Stimulated activated CD8-positive, alpha-beta memory T cell treated with anti-CD3 and anti-CD28 coated beads, Interleukin-12 subunit alpha, Interleukin-12 subunit beta, amount 100 ng/mL, for 1 hour (primary cell): ENCODE results near the gene NEU2.
"Not testable (repeated sequence)": the region's sequence is repeated elsewhere in the genome, so short reads cannot be mapped to it uniquely, and the experiment has no call there.

Source experiments
- DNase-seq: peaks from one replicate; pipeline ENCODE4 v3.0.0-alpha.2; 2020; ENCODE audit warnings: low read depth

NEU2 gene

DNA sequence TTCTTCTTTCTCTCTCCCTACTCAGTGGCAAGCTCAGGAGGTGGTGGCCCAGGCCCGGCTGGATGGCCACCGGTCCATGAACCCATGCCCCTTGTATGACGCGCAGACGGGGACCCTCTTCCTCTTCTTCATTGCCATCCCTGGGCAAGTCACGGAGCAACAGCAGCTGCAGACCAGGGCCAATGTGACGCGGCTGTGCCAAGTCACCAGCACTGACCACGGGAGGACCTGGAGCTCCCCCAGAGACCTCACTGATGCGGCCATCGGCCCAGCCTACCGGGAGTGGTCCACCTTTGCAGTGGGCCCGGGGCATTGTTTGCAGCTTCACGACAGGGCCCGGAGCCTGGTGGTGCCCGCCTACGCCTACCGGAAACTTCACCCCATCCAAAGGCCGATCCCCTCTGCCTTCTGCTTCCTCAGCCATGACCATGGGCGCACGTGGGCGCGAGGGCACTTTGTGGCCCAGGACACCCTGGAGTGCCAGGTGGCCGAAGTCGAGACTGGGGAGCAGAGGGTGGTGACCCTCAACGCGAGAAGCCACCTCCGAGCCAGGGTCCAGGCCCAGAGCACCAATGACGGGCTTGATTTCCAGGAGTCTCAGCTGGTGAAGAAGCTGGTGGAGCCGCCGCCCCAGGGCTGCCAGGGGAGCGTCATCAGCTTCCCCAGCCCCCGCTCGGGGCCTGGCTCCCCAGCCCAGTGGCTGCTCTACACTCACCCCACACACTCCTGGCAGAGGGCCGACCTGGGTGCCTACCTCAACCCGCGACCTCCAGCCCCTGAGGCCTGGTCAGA, 1.8 kb downstream of the NEU2 start:
- no peak for DNase-seq

GRCh38 chr2:233035426-233036161, 3.1 kb downstream of the NEU2 start:
- DNase-seq: no peak

DNA sequence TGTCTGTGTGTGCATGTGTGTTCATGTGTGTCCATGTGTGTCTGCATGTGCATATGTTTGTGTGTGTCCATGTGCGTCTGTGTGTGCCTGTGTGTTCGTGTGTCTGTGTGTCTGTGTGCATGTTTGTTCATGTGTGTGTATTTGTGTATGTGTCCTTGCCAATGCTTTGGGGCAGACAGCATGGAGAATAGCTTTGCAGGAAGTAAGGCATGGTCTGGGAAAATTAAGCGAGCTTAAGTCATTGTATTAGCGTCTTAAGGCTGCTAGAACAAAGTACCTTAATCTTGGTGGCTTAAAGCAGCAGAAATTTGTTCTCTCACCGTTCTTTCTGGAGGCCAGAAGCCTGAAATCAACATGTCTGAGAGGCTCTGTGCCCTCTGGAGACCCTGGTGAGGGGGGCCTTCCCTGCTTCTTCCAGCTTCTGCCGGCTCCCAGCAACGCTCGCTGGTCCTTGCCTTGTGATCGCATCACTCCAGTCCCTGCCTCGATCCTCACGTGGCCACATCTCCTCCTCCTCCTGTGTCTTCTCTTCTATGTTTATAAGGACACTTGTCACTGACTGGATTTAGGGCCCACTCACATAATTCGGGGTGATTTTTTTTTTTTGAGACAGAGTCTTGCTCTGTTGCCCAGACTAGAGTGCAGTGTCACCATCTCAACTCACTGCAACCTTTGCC, 3.8 kb downstream of the NEU2 start:
- no peak for DNase-seq

- no peak for DNase-seq
Observed at GRCh38 chr2:233037078-233037477, 4.6 kb downstream of the NEU2 start.

DNA sequence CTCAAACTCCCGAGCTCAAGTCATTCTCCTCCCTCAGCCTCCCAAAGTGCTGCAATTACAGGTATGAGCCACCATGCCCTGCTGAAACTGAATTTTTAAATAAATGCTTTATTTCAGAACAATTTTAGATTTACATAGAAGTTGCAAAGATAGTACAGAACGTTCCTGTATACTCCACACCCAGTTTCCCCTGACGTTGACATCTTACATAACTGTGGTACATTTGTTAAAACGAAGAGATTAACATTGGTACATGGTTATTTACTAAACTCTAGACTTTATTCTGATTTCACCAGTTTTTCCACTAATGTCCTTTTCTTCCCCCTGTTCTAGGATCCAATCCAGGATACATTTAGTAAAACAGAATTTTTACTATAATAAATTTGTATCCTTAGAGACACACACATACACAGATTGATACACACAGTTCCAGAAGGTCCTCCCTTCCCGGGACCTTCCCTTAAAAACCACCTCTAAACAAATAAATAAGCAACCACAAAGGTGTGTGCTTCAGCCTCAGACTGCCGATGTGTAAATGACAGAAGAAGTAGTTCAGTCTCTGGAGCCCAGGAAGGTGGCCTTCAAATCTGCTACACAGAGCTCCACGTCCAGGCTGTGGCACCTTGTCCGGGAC, 6.9 kb downstream of the NEU2 start:
- no peak for DNase-seq

GRCh38 chr2:233039846-233040530, 7.5 kb downstream of the NEU2 start:
- no peak for DNase-seq

- DNase-seq: no peak
Observed at GRCh38 chr2:233040571-233040970, 8.1 kb downstream of the NEU2 start.

GRCh38 chr2:233041722-233042323, 9.4 kb downstream of the NEU2 start:
- DNase-seq: no peak

DNA sequence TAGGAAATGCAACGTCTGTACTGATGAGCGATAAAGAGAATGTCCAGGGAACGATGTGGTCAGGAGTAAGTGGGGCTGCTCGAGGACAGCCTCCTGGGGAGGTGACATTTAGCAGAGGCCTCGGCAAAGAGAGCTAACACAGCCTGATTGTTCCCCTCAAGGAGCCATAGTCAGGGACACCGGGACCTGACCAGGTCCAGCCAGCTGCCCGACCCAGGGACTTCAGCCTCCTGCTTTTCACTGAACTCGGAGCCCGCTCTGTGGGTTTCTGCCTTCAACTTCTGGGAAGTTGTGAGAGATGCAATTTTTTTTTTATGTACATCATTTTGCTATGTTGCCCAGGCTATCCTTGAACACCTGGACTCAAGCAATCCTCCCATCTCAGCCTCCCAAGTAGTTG, 10.1 kb downstream of the NEU2 start:
- no peak for DNase-seq

GRCh38 chr2:233044974-233045605, 12.6 kb downstream of the NEU2 start:
- no peak for DNase-seq

DNA sequence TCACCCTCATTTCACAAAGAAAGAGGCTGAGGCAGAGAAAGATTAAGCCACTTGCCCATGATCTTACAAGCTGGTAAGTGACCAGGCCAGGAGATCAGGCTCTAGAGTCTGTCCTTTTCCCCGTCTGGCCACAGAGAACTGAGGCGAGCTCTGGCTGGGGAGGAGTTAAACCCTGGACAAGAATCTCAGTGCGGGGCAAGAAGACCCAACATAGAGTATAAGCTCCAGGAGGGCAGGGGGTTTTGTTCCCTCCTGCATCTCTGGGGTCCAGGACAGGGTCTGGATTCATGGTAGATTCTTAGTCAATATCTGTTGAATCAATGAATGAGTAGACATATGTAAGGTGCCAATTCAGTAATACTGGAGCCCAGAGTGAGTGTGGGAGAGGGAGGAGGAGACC, 14.7 kb downstream of the NEU2 start:
- no peak for DNase-seq

DNA sequence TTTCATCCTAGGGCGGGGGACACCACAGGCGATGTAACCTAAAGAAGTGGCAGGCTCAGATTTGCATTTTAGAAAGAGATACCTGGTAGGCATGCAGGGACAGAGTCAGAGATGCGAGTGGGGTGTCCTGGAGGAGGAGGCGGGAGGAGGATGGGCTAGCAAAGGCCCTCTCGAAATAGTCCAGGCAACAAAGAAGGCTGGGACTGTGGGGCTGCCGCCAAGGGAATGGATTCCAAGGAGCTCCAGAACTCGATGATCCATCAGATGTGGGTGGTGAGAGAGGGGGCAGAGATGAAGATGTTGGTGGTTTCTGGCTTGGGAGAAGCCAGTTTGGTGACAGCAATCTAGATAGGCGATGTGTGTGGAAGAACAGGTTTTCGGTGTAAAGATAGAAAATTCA, 15.2 kb downstream of the NEU2 start:
- DNase-seq: no peak

DNA sequence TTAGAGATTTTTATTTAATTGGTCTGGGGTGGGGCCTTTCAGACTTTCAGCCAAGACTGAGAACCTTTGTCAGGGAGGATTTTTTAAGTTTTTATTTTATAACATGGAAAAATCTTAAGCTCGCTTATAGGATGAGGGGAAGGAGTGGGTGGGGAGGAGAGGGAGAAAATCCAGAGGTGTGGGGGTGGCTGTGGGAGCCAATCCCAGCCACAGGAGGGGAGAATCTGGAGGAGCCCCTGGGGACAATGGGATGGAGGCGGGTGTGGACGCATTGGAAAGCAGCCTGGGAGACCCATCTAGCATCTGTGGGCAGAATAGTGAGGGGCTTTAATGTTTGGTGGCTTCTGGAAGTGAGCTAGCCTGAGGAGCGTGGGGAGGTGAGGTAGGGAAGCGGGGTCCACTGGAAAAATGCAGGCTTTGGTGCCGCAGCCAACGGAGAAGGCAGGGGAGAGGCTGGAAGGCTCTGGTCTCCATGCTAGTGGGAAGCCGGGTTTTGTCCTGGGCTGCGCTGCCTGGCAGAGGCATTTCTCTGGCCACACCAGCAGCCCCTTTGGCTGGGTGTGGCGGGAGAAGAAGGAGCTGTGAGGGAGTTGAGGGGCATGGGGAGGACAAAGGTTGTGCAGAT, 16.2 kb downstream of the NEU2 start:
- no peak for DNase-seq

DNA sequence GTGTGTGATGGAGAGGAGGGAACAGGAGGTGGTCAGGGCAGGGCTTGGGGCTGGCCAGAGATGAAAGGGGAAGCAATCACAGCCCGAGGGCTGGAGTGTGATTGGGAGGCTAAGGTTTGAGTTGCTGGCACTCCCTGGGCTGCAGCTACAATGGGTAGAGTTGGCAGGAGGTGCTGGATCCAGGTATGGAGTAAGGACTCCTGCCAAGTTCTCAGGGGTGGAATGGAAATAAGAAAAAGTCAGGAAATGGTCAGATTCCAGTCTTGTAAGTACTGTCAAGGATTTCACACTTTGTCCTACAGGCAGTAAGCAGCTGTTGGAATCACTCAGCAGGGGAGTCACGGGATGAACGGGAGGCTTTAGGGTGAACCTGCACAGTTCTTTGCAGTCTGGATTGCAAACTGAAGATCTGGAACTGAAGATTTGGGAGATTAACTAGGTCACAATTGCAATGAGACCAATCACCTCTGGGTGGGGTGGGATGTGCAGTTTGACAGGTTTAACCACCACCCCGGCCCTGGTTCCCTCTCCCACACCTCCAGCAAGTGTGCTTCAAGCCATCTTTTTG, 16.8 kb downstream of the NEU2 start:
- no peak for DNase-seq

DNA sequence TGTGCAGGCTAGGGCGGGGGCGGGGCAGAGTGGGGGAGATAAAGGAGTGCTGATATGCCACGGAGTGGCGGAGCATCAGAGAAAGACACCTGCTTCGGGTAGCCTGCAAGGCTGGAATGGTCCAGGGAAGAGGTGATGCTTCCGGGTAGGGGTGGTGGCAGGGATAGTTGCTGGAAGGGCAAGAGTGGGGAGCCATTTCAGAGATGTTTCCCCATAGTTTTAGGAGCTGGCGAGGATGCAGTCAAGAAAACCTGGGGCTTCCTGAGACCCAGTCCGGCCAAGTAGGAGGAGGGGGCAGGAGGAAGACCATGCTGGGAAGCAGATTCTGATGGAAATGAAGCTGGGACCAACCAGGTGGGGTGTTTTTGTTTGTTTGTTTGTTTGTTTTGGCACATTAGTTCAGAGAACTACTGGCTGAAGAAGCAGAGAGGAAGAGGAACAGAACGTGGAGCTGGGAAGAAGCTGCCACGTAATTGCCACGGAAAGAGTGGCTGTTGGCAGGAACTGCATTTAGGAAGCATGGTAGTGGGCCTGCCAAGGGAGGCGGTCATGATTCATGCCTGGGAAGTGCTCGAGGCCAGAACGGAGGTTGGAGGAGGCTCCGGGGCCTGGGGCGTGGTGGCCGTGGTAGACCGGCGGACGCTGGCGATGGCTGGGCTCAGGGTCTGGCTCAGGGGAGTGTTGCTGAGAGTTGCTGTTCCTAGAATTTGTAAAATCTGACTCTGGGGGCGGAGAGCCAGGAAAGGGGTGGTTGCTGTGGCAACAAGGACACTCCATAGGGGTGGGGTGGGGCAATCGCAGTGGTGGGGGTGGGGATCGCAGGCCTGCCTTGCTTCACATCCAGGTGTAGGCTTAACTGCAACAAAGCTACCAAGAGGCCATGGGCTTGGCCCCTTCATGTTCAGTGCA, 19.0 kb downstream of the NEU2 start:
- no peak for DNase-seq

DNA sequence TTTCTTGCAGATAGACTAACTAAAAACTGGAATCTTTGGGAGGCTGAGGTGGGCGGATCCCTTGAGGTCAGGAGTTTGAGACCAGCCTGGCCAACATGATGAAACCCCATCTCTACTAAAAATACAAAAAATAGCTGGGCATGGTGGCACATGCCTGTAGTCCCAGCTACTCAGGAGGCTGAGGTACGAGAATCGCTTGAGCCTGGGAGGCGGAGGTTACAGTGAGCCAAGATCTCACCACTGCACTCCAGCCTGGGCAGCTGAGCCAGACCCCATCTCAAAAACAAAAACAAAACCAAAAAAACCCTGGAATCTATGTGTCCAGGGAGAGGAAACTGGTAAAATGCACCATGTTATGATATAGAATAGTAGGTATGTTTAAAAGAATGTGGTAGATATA, 20.0 kb downstream of the NEU2 start:
- not testable (repeated sequence) for DNase-seq

DNA sequence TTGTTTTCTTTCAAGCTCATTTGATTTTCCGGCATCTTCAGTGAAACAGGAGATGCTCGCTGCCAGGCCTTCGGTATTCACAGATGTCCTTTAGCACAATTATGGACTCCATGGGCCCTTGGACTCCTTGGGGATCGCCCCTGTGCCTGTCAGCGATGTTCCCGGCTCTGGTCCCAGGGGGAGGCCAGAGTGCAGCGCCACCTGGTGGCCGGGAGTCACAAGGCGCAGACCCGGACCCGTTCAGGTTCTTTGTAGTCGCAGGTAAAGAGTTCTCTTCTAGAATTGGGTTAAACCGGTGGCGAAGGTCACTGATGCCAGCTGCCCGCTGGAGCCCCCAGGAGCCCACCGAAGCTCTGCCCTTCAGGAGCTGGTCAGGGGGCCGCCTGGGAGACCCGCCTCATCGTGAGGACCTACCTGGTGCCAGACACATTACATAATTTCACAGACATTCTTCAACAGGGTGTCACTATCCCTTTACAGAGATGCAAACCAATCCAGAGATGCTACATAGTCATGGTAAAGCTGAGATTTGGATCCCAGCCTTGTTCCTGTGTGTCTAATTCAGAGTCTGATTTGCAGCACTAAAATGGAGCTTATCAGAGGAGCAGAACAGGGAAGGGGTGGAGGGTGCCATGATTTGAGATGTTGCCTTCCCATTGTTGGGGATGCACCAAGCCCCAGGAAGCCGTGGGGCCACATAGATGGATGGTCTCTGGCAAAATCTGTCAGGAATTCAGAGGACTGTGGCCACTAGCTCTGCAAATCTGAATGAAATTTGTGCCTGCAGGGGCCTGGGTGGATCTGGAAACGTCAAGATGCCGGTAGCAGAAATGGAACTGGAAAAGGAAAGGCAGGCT, 21.7 kb downstream of the NEU2 start:
- peak; percentile 60 for DNase-seq

GRCh38 chr2:233055362-233055761, 22.9 kb downstream of the NEU2 start:
- no peak for DNase-seq
